PC-3 (cell line): ENCODE data around the gene STX16. TPM values are rescaled to one million over a fixed set of nuclear protein-coding genes. Genes with fewer than 3 reads are reported as not detected.

ENCODE experiments used
- ATAC-seq: fragments of 200-7000 bp; cut with Tn5 transposase; 2 replicates; pipeline ENCODE4 v1.9.1; 2020; ENCODE audit warnings: mild to moderate bottlenecking, moderate library complexity
- BruUV-seq: library from RNA; stranded (reverse); fragments of 400-500 nt; replicated peaks from 2 replicates; lab custom pipeline; 2021; lab: Mats Ljungman, UMichigan
- CTCF ChIA-PET: fragments of 300-600 bp; sonication (Branson Sonifier 250); formaldehyde crosslinking; loops from one replicate; lab custom pipeline; 2022; ENCODE audit warnings: antibody characterized with exemption; lab: Charles Lee
- POLR2A ChIA-PET: fragments of 300-600 bp; sonication (Branson Sonifier 250); formaldehyde crosslinking; loops from one replicate; lab custom pipeline; 2022; ENCODE audit warnings: antibody characterized with exemption; ENCODE audit not compliant: unreplicated experiment; lab: Charles Lee
- DNase-seq: peaks from one replicate; pipeline ENCODE4 v3.0.0-alpha.2; 2015
- H2AFZ ChIP-seq: fragments of 300-600 bp; sonication (generic); 2 replicates; pipeline ENCODE4 v1.6.0; 2016; ENCODE audit warnings: antibody characterized with exemption, low read length
- H3F3A ChIP-seq: fragments of 300-600 bp; sonication (generic); one replicate; pipeline ENCODE4 v1.6.0; 2017; ENCODE audit warnings: antibody characterized with exemption, low read length, control low read depth, mild to moderate bottlenecking; ENCODE audit not compliant: unreplicated experiment
- H3K27ac ChIP-seq: fragments of 300-600 bp; sonication (generic); 2 replicates; pipeline ENCODE4 v1.5.1; 2016; ENCODE audit warnings: mild to moderate bottlenecking, low read length
- H3K27me3 ChIP-seq: fragments of 300-600 bp; sonication (generic); 2 replicates; pipeline ENCODE4 v1.6.1; 2016; ENCODE audit warnings: low read length, mixed read lengths
- H3K36me3 ChIP-seq: fragments of 300-600 bp; sonication (generic); 2 replicates; pipeline ENCODE4 v1.6.1; 2016; ENCODE audit warnings: low read depth, mixed run types, low read length, mixed read lengths
- H3K4me1 ChIP-seq: fragments of 300-600 bp; sonication (generic); 2 replicates; pipeline ENCODE4 v1.5.1; 2016; ENCODE audit warnings: low read length; ENCODE audit not compliant: insufficient read depth
- H3K4me2 ChIP-seq: fragments of 300-600 bp; sonication (generic); 2 replicates; pipeline ENCODE4 v1.6.0; 2016; ENCODE audit warnings: low read length
- H3K4me3 ChIP-seq: fragments of 300-600 bp; sonication (generic); 2 replicates; pipeline ENCODE4 v1.5.1; 2016; ENCODE audit warnings: mild to moderate bottlenecking, low read length, mixed read lengths
- H3K79me2 ChIP-seq: fragments of 300-600 bp; sonication (generic); 2 replicates; pipeline ENCODE4 v1.6.1; 2017; ENCODE audit warnings: low read length, mixed read lengths
- H3K9ac ChIP-seq: fragments of 300-600 bp; sonication (generic); 2 replicates; pipeline ENCODE4 v1.6.0; 2016; ENCODE audit warnings: mild to moderate bottlenecking, low read length
- H3K9me2 ChIP-seq: fragments of 300-600 bp; sonication (generic); replicated peaks from 2 replicates; pipeline ENCODE4 v1.6.1; 2016; ENCODE audit warnings: mixed run types, low read length, mixed read lengths
- H3K9me3 ChIP-seq: fragments of 300-600 bp; sonication (generic); 2 replicates; pipeline ENCODE4 v1.6.1; 2016; ENCODE audit warnings: low read length, mixed read lengths
- H4K20me1 ChIP-seq: fragments of 300-600 bp; sonication (generic); 2 replicates; pipeline ENCODE4 v1.6.1; 2016; ENCODE audit warnings: low read length, mixed read lengths
- EZH2 ChIP-seq: fragments of 300-600 bp; sonication (generic); IDR thresholded peaks from one replicate; pipeline ENCODE4 v1.6.1; 2017; ENCODE audit warnings: antibody characterized with exemption, mild to moderate bottlenecking, low read length; ENCODE audit not compliant: unreplicated experiment
- EZH2phosphoT487 ChIP-seq: fragments of 300-600 bp; sonication (generic); IDR thresholded peaks from 2 replicates; pipeline ENCODE4 v1.6.1; 2018; ENCODE audit warnings: mild to moderate bottlenecking, antibody characterized with exemption, low read length, borderline replicate concordance
- intact Hi-C: fragments of 100-400 bp; cut with micrococcal nuclease; formaldehyde crosslinking; loops from 2 replicates; pipeline ENCODE4 v1.9.0; 2023
- total RNA-seq: library from RNA; depleted of rRNA; stranded (reverse); fragments of >200 nt; gene quantifications from 2 replicates; pipeline ENCODE4 v1.2.3, GENCODE V29; 2014
- TF ChIP-seq, protein P1 (sequence below): fragments of 300-600 bp; sonication (generic); conservative IDR thresholded peaks from 2 replicates; pipeline ENCODE4 v1.5.1; 2017; ENCODE audit warnings: antibody characterized with exemption, low read depth, mild to moderate bottlenecking, low read length

The STX16 gene
- total RNA-seq, 1 experiment from 2014 or later = 44.2 TPM

- ChIA-PET POLR2A (interaction anchor here (0.6 kb wide), 1 partner anchor 1251 kb away, joined by 3 read pairs; no protein-coding TSS in a partner anchor), CTCF (interaction anchor here (1.2 kb wide), 1 partner anchor 130 kb away, joined by 4 read pairs; no protein-coding TSS in a partner anchor)
- Histone ChIP-seq H3K9ac (peak overlapping the region; percentile 54), H3K4me1 (peaks cover 34% of the 10 kb centered on the region), H3F3A (no peaks in the 10 kb centered on the region), H3K36me3 (no peaks in the 10 kb centered on the region), H3K79me2 (no peaks in the 10 kb centered on the region), H4K20me1 (no peaks in the 10 kb centered on the region), H3K9me2 (no peaks in the 10 kb centered on the region), H3K27me3 (no peaks in the 10 kb centered on the region), H3K4me2 (peak overlapping the region; percentile 69), H3K27ac (peak overlapping the region; percentile 83), H3K9me3 (no peaks in the 10 kb centered on the region), H3K4me3 (no peak overlapping the region), H2AFZ (peak overlapping the region; percentile 28; the same call in 1 of the 2 replicates)
- no TSS peak for BruUV-seq
- intact Hi-C loops = no loop called here
- ATAC-seq = peak; percentile 85
- peak; percentile 99 for DNase-seq
- no peak for TF ChIP-seq EZH2
- TF ChIP-seq, protein P1, sequence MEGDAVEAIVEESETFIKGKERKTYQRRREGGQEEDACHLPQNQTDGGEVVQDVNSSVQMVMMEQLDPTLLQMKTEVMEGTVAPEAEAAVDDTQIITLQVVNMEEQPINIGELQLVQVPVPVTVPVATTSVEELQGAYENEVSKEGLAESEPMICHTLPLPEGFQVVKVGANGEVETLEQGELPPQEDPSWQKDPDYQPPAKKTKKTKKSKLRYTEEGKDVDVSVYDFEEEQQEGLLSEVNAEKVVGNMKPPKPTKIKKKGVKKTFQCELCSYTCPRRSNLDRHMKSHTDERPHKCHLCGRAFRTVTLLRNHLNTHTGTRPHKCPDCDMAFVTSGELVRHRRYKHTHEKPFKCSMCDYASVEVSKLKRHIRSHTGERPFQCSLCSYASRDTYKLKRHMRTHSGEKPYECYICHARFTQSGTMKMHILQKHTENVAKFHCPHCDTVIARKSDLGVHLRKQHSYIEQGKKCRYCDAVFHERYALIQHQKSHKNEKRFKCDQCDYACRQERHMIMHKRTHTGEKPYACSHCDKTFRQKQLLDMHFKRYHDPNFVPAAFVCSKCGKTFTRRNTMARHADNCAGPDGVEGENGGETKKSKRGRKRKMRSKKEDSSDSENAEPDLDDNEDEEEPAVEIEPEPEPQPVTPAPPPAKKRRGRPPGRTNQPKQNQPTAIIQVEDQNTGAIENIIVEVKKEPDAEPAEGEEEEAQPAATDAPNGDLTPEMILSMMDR = no peak
- TF ChIP-seq EZH2phosphoT487 = no peak
Observed at GRCh38 chr20:58611236-58612030, 39.6 kb upstream of the STX16 start.

- DNase-seq = no peak
- no TSS peak for BruUV-seq
- H3K4me2 ChIP-seq = no peak overlapping the region
- no peaks in the 10 kb centered on the region for H3K27me3 ChIP-seq
- H3K79me2 ChIP-seq = no peaks in the 10 kb centered on the region
- H3K27ac ChIP-seq = no peak overlapping the region; the same call in 1 of the 2 replicates
- H3K4me1 ChIP-seq = peaks cover 34% of the 10 kb centered on the region
- POLR2A ChIA-PET = no interaction called here
- no peaks in the 10 kb centered on the region for H3K36me3 ChIP-seq
- no peak overlapping the region for H2AFZ ChIP-seq
- H4K20me1 ChIP-seq = no peaks in the 10 kb centered on the region
- CTCF ChIA-PET = interaction anchor here (0.6 to 1.2 kb wide), 2 partner anchors 131 to 213 kb away, joined by 4 to 7 read pairs; no protein-coding TSS in a partner anchor
- H3K9me3 ChIP-seq = no peaks in the 10 kb centered on the region
- intact Hi-C loops = no loop called here
- H3K4me3 ChIP-seq = no peak overlapping the region
- TF ChIP-seq EZH2phosphoT487 (no peak), EZH2 (no peak)
- TF ChIP-seq, protein P1 = no peak
- H3F3A ChIP-seq = no peaks in the 10 kb centered on the region
- no peaks in the 10 kb centered on the region for H3K9me2 ChIP-seq
- H3K9ac ChIP-seq = no peak overlapping the region
- no peak for ATAC-seq
Observed at GRCh38 chr20:58612121-58612691, 38.9 kb upstream of the STX16 start.
